Cardiac fibroblast (primary cell): ENCODE results near the gene GNAT2.

Experiments used
- DNase-seq, 2 donors: peaks; one replicate each; pipeline versions ENCODE4 v3.0.0 to v3.0.0-alpha.2; 2010; ENCODE audit warnings: low read depth in 2 of 2
- H3K4me3 ChIP-seq, 2 donors: replicated peaks in 1 of 2; 1 replicate in 1 of 2; 2 replicates in 1 of 2; pipeline ENCODE4 v1.5.1; 2011; ENCODE audit warnings: low read depth in 2 of 2, low read length in 2 of 2, mild to moderate bottlenecking in 2 of 2, moderate library complexity in 1 of 2
- TF ChIP-seq, protein P1 (sequence below): IDR thresholded peaks from one replicate; pipeline ENCODE4 v1.5.1; 2011; ENCODE audit warnings: low read depth, mild to moderate bottlenecking, low read length, inconsistent platforms

The GNAT2 gene

GRCh38 chr1:109628540-109629321 is 9.3 kb upstream of the GNAT2 start:
- peak in 1 of 2 donors; percentile 56 for DNase-seq
- no peak overlapping the region for H3K4me3 ChIP-seq
- TF ChIP-seq, protein P1, sequence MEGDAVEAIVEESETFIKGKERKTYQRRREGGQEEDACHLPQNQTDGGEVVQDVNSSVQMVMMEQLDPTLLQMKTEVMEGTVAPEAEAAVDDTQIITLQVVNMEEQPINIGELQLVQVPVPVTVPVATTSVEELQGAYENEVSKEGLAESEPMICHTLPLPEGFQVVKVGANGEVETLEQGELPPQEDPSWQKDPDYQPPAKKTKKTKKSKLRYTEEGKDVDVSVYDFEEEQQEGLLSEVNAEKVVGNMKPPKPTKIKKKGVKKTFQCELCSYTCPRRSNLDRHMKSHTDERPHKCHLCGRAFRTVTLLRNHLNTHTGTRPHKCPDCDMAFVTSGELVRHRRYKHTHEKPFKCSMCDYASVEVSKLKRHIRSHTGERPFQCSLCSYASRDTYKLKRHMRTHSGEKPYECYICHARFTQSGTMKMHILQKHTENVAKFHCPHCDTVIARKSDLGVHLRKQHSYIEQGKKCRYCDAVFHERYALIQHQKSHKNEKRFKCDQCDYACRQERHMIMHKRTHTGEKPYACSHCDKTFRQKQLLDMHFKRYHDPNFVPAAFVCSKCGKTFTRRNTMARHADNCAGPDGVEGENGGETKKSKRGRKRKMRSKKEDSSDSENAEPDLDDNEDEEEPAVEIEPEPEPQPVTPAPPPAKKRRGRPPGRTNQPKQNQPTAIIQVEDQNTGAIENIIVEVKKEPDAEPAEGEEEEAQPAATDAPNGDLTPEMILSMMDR = no peak

GRCh38 chr1:109627692-109628399 is 8.4 kb upstream of the GNAT2 start:
- TF ChIP-seq, protein P1 = no peak
- no peak for DNase-seq
- H3K4me3 ChIP-seq = no peak overlapping the region

DNA sequence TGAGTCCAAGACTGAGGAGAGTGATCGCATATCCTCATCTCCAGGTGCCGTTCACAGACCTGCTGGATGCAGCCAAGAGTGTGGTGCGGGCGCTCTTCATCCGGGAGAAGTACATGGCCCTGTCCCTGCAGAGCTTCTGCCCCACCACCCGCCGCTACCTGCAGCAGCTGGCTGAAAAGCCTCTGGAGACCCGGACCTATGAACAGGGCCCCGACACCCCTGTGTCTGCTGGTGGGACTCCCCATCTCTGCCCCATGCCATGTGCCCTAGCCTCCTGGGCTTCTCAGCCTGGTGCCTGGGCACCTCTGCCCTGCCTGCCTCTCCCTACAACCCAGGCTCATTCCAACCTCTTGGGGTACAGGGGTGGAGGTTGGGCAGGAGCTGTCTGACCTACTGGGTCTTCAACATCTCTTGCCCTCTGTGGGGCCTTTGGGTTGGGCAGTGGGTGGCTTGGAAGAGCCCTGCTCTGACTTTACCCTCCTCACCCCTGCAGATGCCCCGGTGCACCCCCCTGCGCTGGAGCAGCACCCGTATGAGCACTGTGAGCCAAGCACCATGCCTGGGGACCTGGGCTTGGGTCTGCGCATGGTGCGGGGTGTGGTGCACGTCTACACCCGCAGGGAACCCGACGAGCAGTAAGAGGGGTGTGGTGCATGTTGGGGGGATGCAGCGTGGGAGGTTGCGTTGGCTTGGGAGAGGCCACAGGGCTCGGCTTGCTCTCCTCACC is 7.4 kb upstream of the GNAT2 start:
- no peak for DNase-seq
- TF ChIP-seq, protein P1 = no peak
- H3K4me3 ChIP-seq = no peak overlapping the region

DNA sequence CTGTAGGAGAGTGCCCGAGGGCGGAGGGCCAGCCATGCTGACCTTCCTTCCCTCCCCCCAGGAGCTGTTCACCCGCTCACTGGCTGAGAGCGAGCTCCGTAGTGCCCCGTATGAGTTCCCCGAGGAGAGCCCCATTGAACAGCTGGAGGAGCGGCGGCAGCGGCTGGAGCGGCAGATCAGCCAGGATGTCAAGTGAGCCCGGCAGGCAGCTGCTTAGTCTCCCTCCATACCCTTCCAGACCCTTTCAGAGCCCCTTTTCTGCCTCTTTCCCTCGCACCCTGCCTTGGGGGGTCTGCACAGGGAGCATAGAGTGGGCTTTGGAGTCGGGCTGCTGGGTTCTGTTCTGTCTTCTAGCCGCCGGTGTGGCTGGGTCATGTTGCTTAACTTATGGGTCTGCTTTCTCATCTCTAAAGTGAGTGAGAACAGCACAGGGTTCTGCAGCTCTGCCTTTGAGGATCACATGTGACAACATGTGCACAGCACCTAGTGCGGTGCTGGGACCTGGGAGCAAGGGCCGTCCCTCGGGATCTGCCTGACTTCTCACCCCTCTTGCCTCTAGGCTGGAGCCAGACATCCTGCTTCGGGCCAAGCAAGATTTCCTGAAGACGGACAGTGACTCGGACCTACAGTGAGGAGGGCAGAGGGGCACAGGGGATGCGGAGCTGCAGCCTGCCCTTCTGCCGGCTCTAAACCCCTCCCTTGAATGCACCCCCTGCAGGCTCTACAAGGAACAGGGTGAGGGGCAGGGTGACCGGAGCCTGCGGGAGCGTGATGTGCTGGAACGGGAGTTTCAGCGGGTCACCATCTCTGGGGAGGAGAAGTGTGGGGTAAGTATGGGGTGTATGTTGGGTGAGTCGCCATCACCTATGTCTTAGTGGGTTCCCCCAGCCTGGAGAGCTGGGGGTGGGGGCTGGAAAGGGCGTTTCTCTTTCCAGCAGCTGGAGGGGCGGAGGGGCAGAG is 6.5 kb upstream of the GNAT2 start:
- H3K4me3 ChIP-seq = no peak overlapping the region
- TF ChIP-seq, protein P1 = no peak
- DNase-seq = no peak

DNA sequence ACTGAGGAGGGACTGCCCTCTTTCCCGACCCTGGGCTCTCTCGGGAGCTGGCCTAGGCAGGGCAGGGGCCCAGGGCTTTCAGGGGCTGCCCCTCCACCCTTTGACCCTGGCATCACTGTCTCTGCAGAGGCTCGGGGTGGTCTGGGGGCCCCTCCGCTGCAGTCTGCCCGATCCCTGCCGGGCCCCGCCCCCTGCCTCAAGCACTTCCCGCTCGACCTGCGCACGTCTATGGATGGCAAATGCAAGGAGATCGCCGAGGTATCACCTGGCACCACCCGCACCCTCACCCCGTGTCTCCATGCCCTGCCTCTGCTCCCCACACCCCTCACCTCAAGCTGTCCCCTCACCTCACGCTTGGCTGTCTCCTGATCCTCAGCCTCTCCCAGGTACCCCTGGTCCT is 5.8 kb upstream of the GNAT2 start:
- no peak for DNase-seq
- no peak overlapping the region for H3K4me3 ChIP-seq
- TF ChIP-seq, protein P1 = no peak
